DOHH2 (cell line): Measurements from ENCODE around the gene CHD5.

Source experiments
- H3F3A ChIP-seq: fragments of 200-600 bp; sonication (generic), shearing (Covaris generic); 2 replicates; pipeline ENCODE4 v1.6.0; 2016; ENCODE audit warnings: antibody characterized with exemption, mild to moderate bottlenecking; ENCODE audit not compliant: control insufficient read depth, insufficient read depth
- H3K27ac ChIP-seq: fragments of 200-600 bp; sonication (generic); 2 replicates; pipeline ENCODE4 v1.5.1; 2014; ENCODE audit warnings: low read depth, mild to moderate bottlenecking, low read length, moderate library complexity
- H3K27me3 ChIP-seq: fragments of 200-600 bp; sonication (generic); 2 replicates; pipeline ENCODE4 v1.6.1; 2014; ENCODE audit warnings: mild to moderate bottlenecking, low read length, mixed read lengths; ENCODE audit not compliant: control insufficient read depth
- H3K36me3 ChIP-seq: fragments of 200-600 bp; sonication (generic); 2 replicates; pipeline ENCODE4 v1.6.1; 2014; ENCODE audit warnings: mild to moderate bottlenecking, low read length, moderate library complexity, mixed read lengths; ENCODE audit not compliant: control insufficient read depth
- H3K4me1 ChIP-seq: fragments of 200-600 bp; sonication (generic); 2 replicates; pipeline ENCODE4 v1.6.1; 2014; ENCODE audit warnings: mild to moderate bottlenecking, low read length, mixed read lengths; ENCODE audit not compliant: control insufficient read depth
- H3K4me2 ChIP-seq: fragments of 200-600 bp; sonication (generic); 2 replicates; pipeline ENCODE4 v1.6.0; 2014; ENCODE audit warnings: mild to moderate bottlenecking, low read length, moderate library complexity
- H3K4me3 ChIP-seq: fragments of 200-600 bp; sonication (generic); 2 replicates; pipeline ENCODE4 v1.5.1; 2014; ENCODE audit warnings: mild to moderate bottlenecking, low read length, mixed read lengths
- H3K79me2 ChIP-seq: fragments of 200-600 bp; sonication (generic); 2 replicates; pipeline ENCODE4 v1.6.1; 2014; ENCODE audit warnings: mild to moderate bottlenecking, low read length, mixed read lengths; ENCODE audit not compliant: control insufficient read depth
- H3K9me2 ChIP-seq: fragments of 200-600 bp; sonication (generic); replicated peaks from 2 replicates; pipeline ENCODE4 v1.6.1; 2014; ENCODE audit warnings: mild to moderate bottlenecking, low read length, mixed read lengths; ENCODE audit not compliant: control insufficient read depth
- H3K9me3 ChIP-seq: fragments of 200-600 bp; sonication (generic); 2 replicates; pipeline ENCODE4 v1.6.1; 2014; ENCODE audit warnings: antibody characterized with exemption, low read length, mixed read lengths; ENCODE audit not compliant: control insufficient read depth, insufficient read depth
- H4K20me1 ChIP-seq: fragments of 200-600 bp; sonication (generic); 2 replicates; pipeline ENCODE4 v1.6.0; 2014; ENCODE audit warnings: low read depth, mild to moderate bottlenecking, antibody characterized with exemption, low read length, moderate library complexity; ENCODE audit not compliant: control insufficient read depth, insufficient read depth
- EZH2phosphoT487 ChIP-seq: fragments of 200-600 bp; sonication (generic); IDR thresholded peaks from 2 replicates; pipeline ENCODE4 v1.6.1; 2017; ENCODE audit warnings: borderline replicate concordance, mild to moderate bottlenecking, antibody characterized with exemption, low read length, moderate library complexity, mixed read lengths
- TF ChIP-seq, protein P1 (sequence below): fragments of 200-600 bp; sonication (generic); IDR thresholded peaks from one replicate; pipeline ENCODE4 v1.5.1; 2014; ENCODE audit warnings: antibody characterized with exemption, mild to moderate bottlenecking, low read depth, low read length; ENCODE audit not compliant: poor library complexity, severe bottlenecking

The CHD5 gene

DNA sequence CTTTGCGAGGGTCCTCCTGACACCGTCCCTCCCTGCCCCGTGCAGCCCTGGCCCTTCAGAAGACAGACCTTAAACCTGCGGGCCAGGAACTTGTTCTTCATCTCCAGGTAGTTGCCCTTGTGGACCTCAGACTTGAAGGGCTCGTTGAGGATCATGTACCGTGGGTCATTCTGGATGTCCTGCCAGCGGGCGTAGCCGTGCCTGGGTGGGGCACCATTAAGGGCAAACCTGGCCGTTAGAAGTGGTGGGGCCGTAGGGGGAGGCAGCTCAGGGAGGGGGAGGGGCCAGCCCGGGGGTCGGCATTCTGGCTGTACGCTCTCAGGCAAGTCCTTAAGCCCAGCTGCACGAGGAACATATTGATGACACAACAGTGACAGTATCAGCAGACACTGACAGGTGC, 69.8 kb downstream of the CHD5 start:
- Histone ChIP-seq H4K20me1 (no peaks in the 10 kb centered on the region), H3K79me2 (no peaks in the 10 kb centered on the region), H3K9me3 (no peaks in the 10 kb centered on the region), H3K27ac (no peak overlapping the region), H3K4me3 (no peak overlapping the region), H3K4me1 (no peaks in the 10 kb centered on the region), H3K36me3 (no peaks in the 10 kb centered on the region), H3F3A (no peaks in the 10 kb centered on the region), H3K4me2 (no peak overlapping the region), H3K27me3 (no peaks in the 10 kb centered on the region), H3K9me2 (no peaks in the 10 kb centered on the region)
- no peak for TF ChIP-seq EZH2phosphoT487
- TF ChIP-seq, protein P1, sequence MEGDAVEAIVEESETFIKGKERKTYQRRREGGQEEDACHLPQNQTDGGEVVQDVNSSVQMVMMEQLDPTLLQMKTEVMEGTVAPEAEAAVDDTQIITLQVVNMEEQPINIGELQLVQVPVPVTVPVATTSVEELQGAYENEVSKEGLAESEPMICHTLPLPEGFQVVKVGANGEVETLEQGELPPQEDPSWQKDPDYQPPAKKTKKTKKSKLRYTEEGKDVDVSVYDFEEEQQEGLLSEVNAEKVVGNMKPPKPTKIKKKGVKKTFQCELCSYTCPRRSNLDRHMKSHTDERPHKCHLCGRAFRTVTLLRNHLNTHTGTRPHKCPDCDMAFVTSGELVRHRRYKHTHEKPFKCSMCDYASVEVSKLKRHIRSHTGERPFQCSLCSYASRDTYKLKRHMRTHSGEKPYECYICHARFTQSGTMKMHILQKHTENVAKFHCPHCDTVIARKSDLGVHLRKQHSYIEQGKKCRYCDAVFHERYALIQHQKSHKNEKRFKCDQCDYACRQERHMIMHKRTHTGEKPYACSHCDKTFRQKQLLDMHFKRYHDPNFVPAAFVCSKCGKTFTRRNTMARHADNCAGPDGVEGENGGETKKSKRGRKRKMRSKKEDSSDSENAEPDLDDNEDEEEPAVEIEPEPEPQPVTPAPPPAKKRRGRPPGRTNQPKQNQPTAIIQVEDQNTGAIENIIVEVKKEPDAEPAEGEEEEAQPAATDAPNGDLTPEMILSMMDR: no peak

DNA sequence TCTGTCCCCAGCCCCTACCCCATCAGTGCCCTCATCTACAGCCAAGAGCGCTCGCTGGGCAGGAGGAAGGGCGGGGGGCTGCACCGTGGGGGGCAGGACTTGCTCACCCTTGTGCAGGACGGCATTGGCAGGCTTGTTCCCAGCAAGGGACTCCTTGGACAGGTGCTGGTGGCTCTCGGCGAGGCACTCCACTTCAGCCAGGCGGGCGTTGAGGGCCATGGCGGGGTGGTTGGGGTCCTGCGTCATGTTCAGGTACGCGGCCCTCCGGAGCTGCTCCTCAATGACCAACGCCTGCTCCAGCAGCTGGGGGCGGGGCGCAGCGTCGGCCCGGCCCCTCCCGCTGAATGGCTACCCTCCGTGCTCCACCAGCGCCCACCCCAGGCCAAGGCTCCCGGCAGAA, 70.4 kb downstream of the CHD5 start:
- no peak overlapping the region for H3K4me2 ChIP-seq
- no peaks in the 10 kb centered on the region for H3F3A ChIP-seq
- H3K9me3 ChIP-seq: no peaks in the 10 kb centered on the region

DNA sequence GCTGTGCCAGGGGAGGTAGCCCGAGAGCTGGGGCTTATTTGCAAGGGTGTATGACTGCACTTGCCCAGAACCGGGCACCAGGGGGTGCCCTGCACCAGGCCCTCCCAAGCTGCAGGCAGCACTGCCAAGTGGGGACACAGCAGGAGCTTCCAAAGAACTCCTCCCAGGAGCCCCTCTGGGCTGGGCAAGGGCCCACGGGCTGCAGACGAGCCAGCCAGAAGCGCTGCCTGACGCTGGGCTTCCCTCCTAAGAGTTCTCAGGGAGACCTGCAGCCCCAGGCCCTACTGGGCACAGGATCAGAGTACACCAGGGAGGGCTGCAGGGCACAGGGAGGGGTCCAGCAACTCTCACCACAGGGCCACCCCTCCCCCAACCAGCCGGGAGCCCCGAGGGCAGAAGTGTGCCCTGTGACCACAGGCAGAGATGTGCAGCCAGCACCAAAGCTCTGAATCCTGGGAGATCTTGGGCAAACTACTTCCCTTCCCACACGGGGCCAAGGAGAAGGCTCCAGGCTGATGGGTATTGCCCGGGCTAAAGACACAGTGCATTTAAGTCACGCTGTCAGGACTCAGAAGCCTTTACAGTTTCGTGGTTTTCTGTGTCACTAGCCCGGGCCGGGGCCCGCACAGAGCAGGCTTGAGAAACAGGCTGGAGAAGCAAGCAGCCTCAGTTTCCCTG, 71.0 kb downstream of the CHD5 start:
- no peaks in the 10 kb centered on the region for H3K36me3 ChIP-seq
- H3K4me3 ChIP-seq: no peak overlapping the region
- H4K20me1 ChIP-seq: no peaks in the 10 kb centered on the region
- H3K27me3 ChIP-seq: no peaks in the 10 kb centered on the region
- no peaks in the 10 kb centered on the region for H3K9me2 ChIP-seq
- no peaks in the 10 kb centered on the region for H3K4me1 ChIP-seq
- H3K79me2 ChIP-seq: no peaks in the 10 kb centered on the region
- TF ChIP-seq EZH2phosphoT487: no peak
- TF ChIP-seq, protein P1: peak; percentile 54
- H3K4me2 ChIP-seq: no peak overlapping the region
- H3K27ac ChIP-seq: no peak overlapping the region
- H3K9me3 ChIP-seq: no peaks in the 10 kb centered on the region
- H3F3A ChIP-seq: no peaks in the 10 kb centered on the region

More for the DNA sequence above, 70.4 kb downstream of the CHD5 start:
- Histone ChIP-seq H3K9me2 (no peaks in the 10 kb centered on the region), H3K27ac (no peak overlapping the region), H3K36me3 (no peaks in the 10 kb centered on the region), H4K20me1 (no peaks in the 10 kb centered on the region), H3K27me3 (no peaks in the 10 kb centered on the region), H3K4me3 (no peak overlapping the region), H3K4me1 (no peaks in the 10 kb centered on the region), H3K79me2 (no peaks in the 10 kb centered on the region)
- no peak for TF ChIP-seq EZH2phosphoT487
- TF ChIP-seq, protein P1: no peak
